Adrenal gland (tissue), 12 donors: ENCODE results near the gene ZBTB46. TPM values are rescaled to one million over a fixed set of nuclear protein-coding genes. Genes with fewer than 3 reads are reported as not detected.

Source experiments
- DNase-seq, 7 donors: peaks; one replicate each; pipeline ENCODE4 v3.0.0-alpha.2; 2019 to 2020
- H3K27ac ChIP-seq, 5 donors: fragments of 200-600 bp; sonication (generic) in 4 of 5; 1 replicate in 3 of 5; 2 replicates in 2 of 5; pipeline versions ENCODE4 v1.5.1 to v1.8.0; 2016 to 2020; ENCODE audit warnings: mild to moderate bottlenecking in 1 of 5
- H3K27me3 ChIP-seq: fragments of 200-600 bp; 2 replicates; pipeline ENCODE4 v1.8.0; 2021
- H3K36me3 ChIP-seq, 2 donors: fragments of 200-600 bp; replicated peaks in 1 of 2; 1 replicate in 1 of 2; 2 replicates in 1 of 2; pipeline versions ENCODE4 v1.5.1 to v1.8.0; 2018 to 2022
- H3K4me1 ChIP-seq, 2 donors: fragments of 200-600 bp; replicated peaks in 1 of 2; 1 replicate in 1 of 2; 2 replicates in 1 of 2; pipeline versions ENCODE4 v1.5.1 to v1.8.0; 2018 to 2021
- H3K4me3 ChIP-seq, 4 donors: fragments of 200-600 bp; sonication (generic) in 3 of 4; one replicate each; pipeline ENCODE4 v1.5.1; 2016 to 2018
- H3K9me3 ChIP-seq, 3 donors: fragments of 200-600 bp; sonication (generic) in 1 of 3; replicated peaks in 1 of 3; 1 replicate in 2 of 3; 2 replicates in 1 of 3; pipeline versions ENCODE4 v1.5.1 to v1.8.0; 2016 to 2021
- POLR2A ChIP-seq, 2 donors: fragments of 450-650 bp; IDR thresholded peaks; one replicate each; pipeline ENCODE4 v1.6.1; 2017; ENCODE audit warnings: antibody characterized with exemption in 2 of 2, mild to moderate bottlenecking in 2 of 2, moderate library complexity in 1 of 2
- WGBS, 4 donors: extraction: QIAGEN DNeasy Blood & Tissue Kit in 2 of 4; methylation state at CpG; one replicate each; pipeline versions ENCODE4 v1.1.5 to v1.1.7; 2013 to 2017; 5-methylcytosine and 5-hydroxymethylcytosine counted together
- intact Hi-C, 2 donors: fragments of 100-400 bp; cut with DNase I; formaldehyde crosslinking; loops; one replicate each; pipeline versions ENCODE4 v1.14.1 to v1.15.0; 2022 to 2023
- polyA plus RNA-seq, 3 donors: library from polyadenylated mRNA; stranded (reverse); fragments of 200-250 nt in 2 of 3; fragments of 350-450 nt in 1 of 3; fragmentation: Illumina TruSeq in 1 of 3; extraction: RNeasy Lipid Tissue Mini Kit (QIAGEN cat#74804) in 1 of 3; gene quantifications; one replicate each; pipeline ENCODE4 v1.2.3, GENCODE V29; 2013 to 2014
- total RNA-seq, 9 donors: library from RNA; depleted of rRNA in 4 of 9; stranded (reverse); fragments of >200 nt in 4 of 9; fragments of 120-200 nt in 1 of 9; fragmentation: NEBNext Ultra II Directional in 1 of 9; extraction: Animal tissue kit (Norgen Biotek cat#: 25700) in 1 of 9; gene quantifications; one replicate each; pipeline versions ENCODE4 v1.1.0 to v1.2.4, GENCODE V29; 2013 to 2023
- TF ChIP-seq, protein P1 (sequence below), 6 experiments: fragments of 450-650 bp in 4 of 6; fragments of 200-600 bp in 2 of 6; sonication (generic) in 1 of 6; IDR thresholded peaks; 1 replicate in 5 of 6; 2 replicates in 1 of 6; pipeline versions ENCODE4 v1.5.1 to v1.8.0; 2016 to 2021; ENCODE audit warnings: antibody characterized with exemption in 6 of 6, mild to moderate bottlenecking in 2 of 6, moderate library complexity in 1 of 6
- donor health status: healthy with polysubstance abuse.
- donor health status: Bipolar disorder and iron deficiency.
- donor health status: DM: yes; HTN: yes; CAD: no.
- donor health status: DM: no; HTN: no; CAD: no.
- donor health status: DM: no; HTN: no; CAD: no.
- donor health status: DM: yes; HTN: yes; CAD: no.

The ZBTB46 gene
- total and polyA plus RNA-seq, 12 donors = 0.77 to 22.4 (median 10.6) TPM

- WGBS, 4 donors = 88 to 93% (median 91%) methylated on average over 25 to 57 of the region's 57 CpGs
- peaks cover 0 to 10% of the 10 kb centered on the region in 2 donors for H3K4me1 ChIP-seq
Observed at GRCh38 chr20:63789836-63790571, 41.1 kb downstream of the ZBTB46 start.

DNA sequence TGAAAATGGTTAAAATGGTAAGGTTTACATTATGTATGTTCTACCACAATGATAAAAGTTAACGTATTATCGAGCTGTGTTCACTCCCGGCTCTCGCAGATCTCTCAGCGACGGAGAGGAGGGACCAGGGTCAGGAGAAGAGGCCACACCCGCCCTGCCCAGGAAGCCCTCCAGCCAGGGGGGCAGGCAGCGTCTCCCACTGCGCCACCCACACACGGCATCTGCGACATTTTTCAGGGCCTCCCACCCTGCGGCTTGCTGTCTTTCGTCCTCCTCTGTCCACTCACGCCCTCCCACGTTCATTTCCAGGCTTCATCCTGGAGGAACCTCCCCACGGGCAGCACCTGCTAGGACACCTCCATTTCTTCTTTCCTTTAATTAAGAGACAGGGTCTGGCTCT is 43.3 kb downstream of the ZBTB46 start:
- TF ChIP-seq, protein P1, sequence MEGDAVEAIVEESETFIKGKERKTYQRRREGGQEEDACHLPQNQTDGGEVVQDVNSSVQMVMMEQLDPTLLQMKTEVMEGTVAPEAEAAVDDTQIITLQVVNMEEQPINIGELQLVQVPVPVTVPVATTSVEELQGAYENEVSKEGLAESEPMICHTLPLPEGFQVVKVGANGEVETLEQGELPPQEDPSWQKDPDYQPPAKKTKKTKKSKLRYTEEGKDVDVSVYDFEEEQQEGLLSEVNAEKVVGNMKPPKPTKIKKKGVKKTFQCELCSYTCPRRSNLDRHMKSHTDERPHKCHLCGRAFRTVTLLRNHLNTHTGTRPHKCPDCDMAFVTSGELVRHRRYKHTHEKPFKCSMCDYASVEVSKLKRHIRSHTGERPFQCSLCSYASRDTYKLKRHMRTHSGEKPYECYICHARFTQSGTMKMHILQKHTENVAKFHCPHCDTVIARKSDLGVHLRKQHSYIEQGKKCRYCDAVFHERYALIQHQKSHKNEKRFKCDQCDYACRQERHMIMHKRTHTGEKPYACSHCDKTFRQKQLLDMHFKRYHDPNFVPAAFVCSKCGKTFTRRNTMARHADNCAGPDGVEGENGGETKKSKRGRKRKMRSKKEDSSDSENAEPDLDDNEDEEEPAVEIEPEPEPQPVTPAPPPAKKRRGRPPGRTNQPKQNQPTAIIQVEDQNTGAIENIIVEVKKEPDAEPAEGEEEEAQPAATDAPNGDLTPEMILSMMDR (IDR thresholded peaks at IDR 0.05) = no peak
- no peak for TF ChIP-seq POLR2A (IDR thresholded peaks at IDR 0.05)
- H3K36me3 ChIP-seq = peaks cover 0 to 17% of the 10 kb centered on the region in 2 donors
- no peak overlapping the region for H3K4me3 ChIP-seq
- 65 to 83% (median 77%) methylated on average over 12 to 16 of the region's 16 CpGs for WGBS, 4 donors
- intact Hi-C loops = loop anchor here in 1 of 2 donors (5.0 to 10.0 kb wide), 2 partner anchors 75 to 187 kb away; partner anchors contain the start of genes ABHD16B and SAMD10
- no peak for DNase-seq
- no peaks in the 10 kb centered on the region for H3K9me3 ChIP-seq
- no peak overlapping the region for H3K27ac ChIP-seq
- no peaks in the 10 kb centered on the region for H3K27me3 ChIP-seq
- H3K4me1 ChIP-seq = peaks cover 0 to 10% of the 10 kb centered on the region in 2 donors

More at GRCh38 chr20:63789836-63790571, 41.1 kb downstream of the ZBTB46 start:
- TF ChIP-seq, protein P1 (IDR thresholded peaks at IDR 0.05) = no peak
- no peak for TF ChIP-seq POLR2A (IDR thresholded peaks at IDR 0.05)
- Histone ChIP-seq H3K27me3 (no peaks in the 10 kb centered on the region), H3K36me3 (peaks cover 0 to 17% of the 10 kb centered on the region in 2 donors), H3K27ac (peak overlapping the region in 1 of 5 donors; percentile 70), H3K4me3 (no peak overlapping the region), H3K9me3 (no peaks in the 10 kb centered on the region)
- intact Hi-C loops = loop anchor here in 1 of 2 donors (5.0 to 10.0 kb wide), 2 partner anchors 72 to 185 kb away; partner anchors contain the start of genes ABHD16B and SAMD10
- DNase-seq = no peak

GRCh38 chr20:63787302-63787701 is 43.8 kb downstream of the ZBTB46 start:
- Histone ChIP-seq H3K4me3 (no peak overlapping the region), H3K36me3 (peaks cover 0 to 17% of the 10 kb centered on the region in 2 donors), H3K27me3 (no peaks in the 10 kb centered on the region), H3K4me1 (peaks cover 0 to 10% of the 10 kb centered on the region in 2 donors), H3K9me3 (no peaks in the 10 kb centered on the region), H3K27ac (no peak overlapping the region)
- no peak for DNase-seq
- TF ChIP-seq POLR2A (IDR thresholded peaks at IDR 0.05) = no peak
- TF ChIP-seq, protein P1 (IDR thresholded peaks at IDR 0.05) = no peak
- intact Hi-C loops = loop anchor here in 1 of 2 donors (5.0 to 10.0 kb wide), 2 partner anchors 75 to 187 kb away; partner anchors contain the start of genes ABHD16B and SAMD10
- 84 to 93% (median 86%) methylated on average over 11 of the region's 11 CpGs for WGBS, 4 donors

DNA sequence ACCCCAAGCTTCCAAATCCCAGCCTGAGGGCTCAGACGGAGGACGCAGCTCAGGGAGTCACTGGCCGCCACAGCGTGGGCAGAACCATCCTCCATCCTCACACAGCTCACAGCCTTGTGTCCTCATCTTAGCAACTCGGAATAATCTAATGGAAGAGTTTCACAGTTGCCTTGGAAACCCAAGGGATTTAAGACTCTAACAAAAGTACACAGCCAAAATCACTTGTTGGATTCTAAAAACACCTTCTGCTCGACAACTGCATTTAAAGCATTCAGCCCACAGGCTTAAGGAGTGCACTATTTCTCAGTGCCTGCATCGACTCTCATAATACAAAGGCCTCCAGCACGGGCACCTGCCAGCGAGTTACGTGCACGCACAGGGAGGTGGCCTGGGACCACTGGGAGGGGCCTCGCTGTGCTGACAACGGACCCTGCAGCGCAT is 45.4 kb downstream of the ZBTB46 start:
- DNase-seq = no peak
- Histone ChIP-seq H3K27ac (peak overlapping the region in 2 of 5 donors; percentile 30 to 61), H3K36me3 (peaks cover 0 to 17% of the 10 kb centered on the region in 2 donors), H3K4me1 (peaks cover 0 to 4% of the 10 kb centered on the region in 2 donors), H3K4me3 (no peak overlapping the region), H3K9me3 (no peaks in the 10 kb centered on the region), H3K27me3 (no peaks in the 10 kb centered on the region)
- 58 to 68% (median 63%) methylated on average over 14 of the region's 14 CpGs for WGBS, 4 donors
- TF ChIP-seq, protein P1 (IDR thresholded peaks at IDR 0.05) = no peak
- no peak for TF ChIP-seq POLR2A (IDR thresholded peaks at IDR 0.05)
- intact Hi-C loops = loop anchor here in 1 of 2 donors (5.0 to 10.0 kb wide), 2 partner anchors 77 to 189 kb away; partner anchors contain the start of genes ABHD16B and SAMD10
